GM21619 (cell line): ENCODE measurements around the gene MOGAT1.
A peak's percentile ranks its signal among the peaks of the same experiment; 100 is the strongest.

Experiments used
- ATAC-seq: cut with Tn5 transposase; IDR thresholded peaks from one replicate; pipeline ENCODE4 v1.9.1; 2021; ENCODE audit not compliant: unreplicated experiment

MOGAT1 gene

GRCh38 chr2:222671259-222672067 lies at the start of gene MOGAT1:
Gene MOGAT1, plus strand, starts transcription at chr2:222671658. Its CDS starts 128 bp downstream, at chr2:222671786.
- no peak for ATAC-seq

- no peak for ATAC-seq
These were observed 49.6 kb upstream of the MOGAT1 start for GRCh38 chr2:222621893-222622292.

- ATAC-seq = no peak
These were observed 48.5 kb upstream of the MOGAT1 start for GRCh38 chr2:222622910-222623309.

- ATAC-seq = no peak
These were observed 47.6 kb upstream of the MOGAT1 start for GRCh38 chr2:222623756-222624309.

- ATAC-seq = no peak
These were observed 43.7 kb upstream of the MOGAT1 start for GRCh38 chr2:222627764-222628163.

GRCh38 chr2:222635295-222635694 lies 36.2 kb upstream of the MOGAT1 start:
- ATAC-seq = no peak

- no peak for ATAC-seq
These were observed 34.4 kb upstream of the MOGAT1 start for GRCh38 chr2:222637067-222637466.

GRCh38 chr2:222641336-222641735 lies 30.1 kb upstream of the MOGAT1 start:
- ATAC-seq = no peak

- no peak for ATAC-seq
These were observed 28.3 kb upstream of the MOGAT1 start for GRCh38 chr2:222643134-222643533.

GRCh38 chr2:222646008-222646407 lies 25.4 kb upstream of the MOGAT1 start:
- ATAC-seq = no peak

GRCh38 chr2:222649801-222650200 lies 21.7 kb upstream of the MOGAT1 start:
- no peak for ATAC-seq

GRCh38 chr2:222651718-222652418 lies 19.6 kb upstream of the MOGAT1 start:
- no peak for ATAC-seq

GRCh38 chr2:222652491-222653255 lies 18.8 kb upstream of the MOGAT1 start:
- ATAC-seq = no peak

GRCh38 chr2:222653280-222653679 lies 18.2 kb upstream of the MOGAT1 start:
- no peak for ATAC-seq

GRCh38 chr2:222655787-222656525 lies 15.5 kb upstream of the MOGAT1 start, which contains the start of gene FARSB:
Gene FARSB, minus strand, starts transcription at chr2:222656092. Its CDS starts 19 bp downstream, at chr2:222656073.
- ATAC-seq = peak; percentile 92

GRCh38 chr2:222656526-222657446 lies 14.7 kb upstream of the MOGAT1 start:
- ATAC-seq = peak; percentile 25

- ATAC-seq = no peak
These were observed 8.0 kb upstream of the MOGAT1 start for GRCh38 chr2:222663479-222663878.

GRCh38 chr2:222668494-222669154 lies 2.8 kb upstream of the MOGAT1 start:
- ATAC-seq = no peak

- ATAC-seq = no peak
These were observed 2.1 kb upstream of the MOGAT1 start for GRCh38 chr2:222669353-222669752.
